Hematopoietic multipotent progenitor cell (in vitro differentiated cells): ENCODE data around the gene PPRC1. TPM values are rescaled to one million over a fixed set of nuclear protein-coding genes. Genes with fewer than 3 reads are reported as not detected.

Experiments
- DNase-seq, 3 donors: peaks; one replicate each; pipeline ENCODE4 v3.0.0-alpha.2; 2011 to 2015; ENCODE audit warnings: low read depth in 2 of 3, low spot score in 2 of 3
- total RNA-seq: library from RNA; depleted of rRNA; stranded (reverse); fragments of >200 nt; gene quantifications from one replicate; pipeline ENCODE4 v1.2.3, GENCODE V29; 2012

PPRC1 gene
- total RNA-seq = 23.7 TPM

GRCh38 chr10:102132563-102133372, at the start of gene PPRC1:
Gene PPRC1 (plus strand): TSS chr10:102133040. CDS start chr10:102133069, 29 bp downstream.
- peak; percentile 85 to 99 (median 99) for DNase-seq

GRCh38 chr10:102083541-102083940, 49.3 kb upstream of the PPRC1 start:
- DNase-seq = no peak

GRCh38 chr10:102085336-102085735, 47.5 kb upstream of the PPRC1 start:
- no peak for DNase-seq

GRCh38 chr10:102086196-102086595, 46.6 kb upstream of the PPRC1 start:
- DNase-seq = no peak

GRCh38 chr10:102090772-102091171, 42.1 kb upstream of the PPRC1 start:
- DNase-seq = no peak

GRCh38 chr10:102096449-102096848, 36.4 kb upstream of the PPRC1 start:
- DNase-seq = no peak

- no peak for DNase-seq
Observed at GRCh38 chr10:102101152-102101551, 31.7 kb upstream of the PPRC1 start.

GRCh38 chr10:102102421-102102820, 30.4 kb upstream of the PPRC1 start:
- no peak for DNase-seq

- DNase-seq = no peak
Observed at GRCh38 chr10:102106998-102107397, 25.8 kb upstream of the PPRC1 start.

- DNase-seq = no peak
Observed at GRCh38 chr10:102109166-102110116, 23.4 kb upstream of the PPRC1 start.

- no peak for DNase-seq
Observed at GRCh38 chr10:102111276-102111675, 21.6 kb upstream of the PPRC1 start.

GRCh38 chr10:102112210-102112817, 20.5 kb upstream of the PPRC1 start:
- peak in 2 of 3 donors; percentile 51 to 53 for DNase-seq

GRCh38 chr10:102113261-102113955, 19.4 kb upstream of the PPRC1 start:
- no peak for DNase-seq

- no peak for DNase-seq
Observed at GRCh38 chr10:102113956-102114857, 18.6 kb upstream of the PPRC1 start.

- peak; percentile 58 to 92 (median 83) for DNase-seq
Observed at GRCh38 chr10:102114861-102115618, 17.8 kb upstream of the PPRC1 start.

GRCh38 chr10:102115775-102116174, 17.1 kb upstream of the PPRC1 start:
- no peak for DNase-seq

- DNase-seq = no peak
Observed at GRCh38 chr10:102116656-102117055, 16.2 kb upstream of the PPRC1 start.

- peak; percentile 45 to 88 (median 83) for DNase-seq
Observed at GRCh38 chr10:102117391-102118159, 15.3 kb upstream of the PPRC1 start.
